GM18505 (cell line): Measurements from ENCODE around the gene CDKAL1.

Experiments
- ATAC-seq: cut with Tn5 transposase; IDR thresholded peaks from one replicate; pipeline ENCODE4 v1.9.1; 2021; ENCODE audit not compliant: unreplicated experiment
- POLR2A ChIP-seq: IDR thresholded peaks from 4 replicates; pipeline ENCODE4 v1.6.1; 2011; ENCODE audit warnings: borderline replicate concordance; ENCODE audit not compliant: insufficient read depth, insufficient read length; ENCODE audit errors: extremely low read depth

CDKAL1 gene

GRCh38 chr6:21281366-21281765, 747.1 kb downstream of the CDKAL1 start:
- no peak for ATAC-seq
- no peak for TF ChIP-seq POLR2A
